GM18526 (cell line): ENCODE data around the gene FBXO24.

ENCODE experiments used
- POLR2A ChIP-seq: IDR thresholded peaks from 3 replicates; pipeline ENCODE4 v1.6.1; 2011; ENCODE audit not compliant: insufficient read length; ENCODE audit errors: extremely low read depth

FBXO24 gene

DNA sequence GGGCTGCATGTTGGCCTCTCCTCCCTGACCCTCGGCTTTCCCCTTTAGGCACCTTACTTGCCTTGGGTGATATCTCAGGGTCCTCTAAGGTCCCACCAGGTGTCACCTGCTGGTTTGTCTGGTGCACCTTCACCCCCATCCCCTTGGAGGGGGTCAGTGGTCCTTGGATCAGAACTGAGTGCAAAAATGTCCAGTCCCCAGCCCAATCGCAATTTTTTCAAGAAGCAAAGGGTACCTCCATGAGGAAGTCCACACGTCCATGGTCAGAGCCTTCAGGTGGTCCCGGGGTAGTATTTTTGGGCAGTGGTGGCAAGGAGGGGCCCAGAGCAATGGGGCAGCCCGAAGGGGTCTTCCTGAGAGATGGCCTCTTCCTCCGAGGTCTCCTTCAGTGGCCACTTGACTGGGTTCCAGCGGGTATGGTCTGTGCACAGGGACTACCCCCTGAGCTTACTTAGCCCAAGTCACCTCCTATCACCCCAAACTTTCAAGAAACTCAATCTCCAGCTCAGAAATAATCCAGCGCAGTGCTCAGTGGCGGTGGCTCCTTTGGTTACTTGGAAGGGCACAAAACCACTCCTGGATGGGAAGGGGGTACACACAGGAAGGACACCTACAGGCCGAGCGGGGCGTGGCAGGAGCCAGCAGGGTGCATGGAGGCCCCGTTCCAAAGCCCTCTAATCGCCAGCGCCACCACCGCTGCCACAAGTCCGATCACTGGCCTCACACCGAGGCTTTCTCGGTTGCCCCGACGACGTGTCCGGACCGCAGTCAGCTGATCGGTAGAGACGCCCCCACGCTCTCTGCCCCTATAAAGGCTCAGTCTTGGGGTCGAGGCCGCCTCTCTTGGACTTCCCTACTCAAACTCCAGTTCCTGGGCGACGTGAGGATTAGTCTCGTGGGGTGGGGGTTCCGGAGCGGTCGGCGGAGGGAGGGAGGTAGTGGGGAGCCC lies 17.0 kb upstream of the FBXO24 start:
- TF ChIP-seq POLR2A: no peak

DNA sequence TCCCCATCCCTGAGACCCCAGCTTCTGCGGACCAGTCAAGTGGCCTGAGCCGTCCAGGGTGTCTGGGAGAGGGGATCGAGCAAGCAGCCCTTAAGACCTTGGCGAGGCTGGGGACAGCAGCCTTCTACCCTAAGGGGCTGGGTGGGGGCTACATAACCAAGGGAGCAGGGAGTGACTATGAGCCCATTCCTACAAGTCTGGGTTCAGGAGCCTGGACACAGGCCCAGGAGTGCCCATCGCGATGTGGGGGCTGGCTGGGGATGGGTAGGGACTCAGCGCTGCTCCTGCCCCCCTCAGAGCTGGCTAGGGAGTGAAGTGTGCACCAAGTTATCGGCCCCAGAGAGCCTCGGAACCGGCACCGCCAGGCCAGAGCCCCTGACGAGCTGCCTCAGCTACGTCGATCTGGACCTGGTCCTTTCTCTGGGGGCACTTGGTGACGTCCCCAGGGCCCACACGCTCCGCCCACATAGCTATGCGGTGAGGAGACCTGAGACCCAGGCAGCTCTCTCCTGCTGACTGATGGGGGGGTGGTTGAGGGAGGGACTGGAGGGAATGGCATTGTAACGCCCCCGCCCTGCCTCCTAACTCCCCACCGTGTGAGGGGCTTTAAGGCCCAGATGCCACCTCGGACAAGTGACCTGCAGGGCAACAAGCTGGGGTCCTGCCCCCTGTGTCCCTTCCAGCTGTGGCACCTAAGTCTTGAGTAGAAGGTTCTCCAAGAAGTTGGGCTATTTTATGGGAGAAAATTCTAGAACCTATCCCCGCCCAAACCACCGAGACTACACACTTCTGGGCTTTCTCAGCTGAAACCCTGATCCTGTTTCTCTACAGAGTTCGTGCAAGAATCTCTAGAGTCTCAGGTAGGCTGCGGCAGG lies 14.9 kb upstream of the FBXO24 start:
- no peak for TF ChIP-seq POLR2A

DNA sequence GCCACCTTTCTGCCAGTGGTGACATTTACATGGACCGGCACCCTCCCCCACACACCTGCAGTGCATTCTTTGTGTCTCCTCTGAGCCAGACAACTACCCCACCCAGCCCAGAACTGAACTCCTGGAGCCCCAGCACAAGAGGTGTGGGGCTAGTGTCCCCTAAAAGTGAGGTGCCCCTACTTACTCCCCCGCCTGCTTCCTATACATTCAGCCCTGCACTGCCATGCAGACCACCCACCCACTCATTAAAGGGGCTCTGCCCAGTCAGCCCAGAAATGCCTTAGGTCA lies 14.4 kb upstream of the FBXO24 start:
- TF ChIP-seq POLR2A: no peak

DNA sequence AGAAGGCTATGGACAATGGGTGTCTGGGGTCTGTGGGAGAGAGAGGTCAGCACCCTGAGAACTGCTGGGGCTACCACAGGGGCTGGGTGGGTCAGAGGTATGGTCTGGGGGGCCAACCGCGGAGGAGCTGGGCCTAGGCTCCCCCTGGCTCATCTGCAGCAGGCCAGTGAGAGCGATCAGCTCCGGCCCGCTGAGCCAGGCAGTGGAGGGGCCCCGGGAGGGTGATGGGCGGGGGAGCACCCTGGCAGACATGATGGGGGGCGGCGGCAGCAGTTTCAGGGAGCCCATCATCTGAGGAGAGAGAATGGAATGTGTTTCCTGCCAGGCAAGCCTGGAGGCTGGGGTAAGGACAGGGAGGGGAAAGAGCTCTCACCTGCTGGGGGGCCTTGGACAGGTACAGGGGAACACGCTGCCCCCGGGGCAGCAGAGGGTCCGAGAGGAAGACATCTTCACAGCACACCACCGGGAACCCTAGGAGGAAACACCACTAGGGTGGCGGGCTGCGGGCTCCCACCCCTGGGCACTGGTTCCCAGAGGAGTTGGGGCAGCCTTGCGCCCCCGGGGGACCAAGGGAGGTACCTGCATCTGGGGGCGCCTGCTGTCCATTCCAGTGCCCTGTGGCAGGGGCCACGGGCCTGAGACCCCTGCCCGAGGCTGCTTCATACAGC lies 13.7 kb upstream of the FBXO24 start:
- TF ChIP-seq POLR2A: no peak

DNA sequence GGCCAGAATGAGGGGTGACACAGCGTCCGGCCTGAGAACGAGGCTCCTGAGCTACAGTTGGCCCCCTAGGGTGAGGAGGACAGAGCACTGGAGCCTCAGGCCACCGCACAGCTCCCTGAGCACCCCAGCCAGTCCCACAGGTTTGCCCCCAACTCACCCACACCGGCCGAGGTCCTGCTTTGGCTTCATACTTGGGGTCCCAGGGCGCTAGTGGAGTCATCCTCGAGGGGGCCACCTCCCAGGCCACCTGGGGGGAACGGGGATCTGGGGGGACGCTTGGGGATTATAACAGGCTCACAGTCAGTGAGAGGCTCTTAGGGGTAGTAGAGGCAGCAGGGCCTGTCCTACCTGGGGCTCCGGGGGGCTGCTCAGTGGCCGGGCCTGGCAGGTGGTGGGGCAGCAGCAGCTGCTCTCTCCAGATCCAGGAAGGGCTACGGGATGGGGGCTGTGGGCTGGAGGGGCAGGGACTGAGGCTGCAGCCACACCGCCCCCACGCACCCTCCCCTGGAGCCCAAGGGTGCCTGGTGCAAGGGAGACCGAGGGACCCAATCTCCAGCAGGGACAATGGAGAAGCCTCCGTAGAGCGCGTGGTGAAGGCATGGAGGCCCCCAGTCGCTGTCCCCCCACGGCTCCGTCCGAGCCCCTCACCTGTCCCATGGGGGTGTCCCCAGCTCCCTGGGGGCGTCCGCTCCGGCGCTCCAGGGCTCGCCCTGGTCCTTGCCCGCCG lies 13.0 kb upstream of the FBXO24 start:
- TF ChIP-seq POLR2A: no peak

DNA sequence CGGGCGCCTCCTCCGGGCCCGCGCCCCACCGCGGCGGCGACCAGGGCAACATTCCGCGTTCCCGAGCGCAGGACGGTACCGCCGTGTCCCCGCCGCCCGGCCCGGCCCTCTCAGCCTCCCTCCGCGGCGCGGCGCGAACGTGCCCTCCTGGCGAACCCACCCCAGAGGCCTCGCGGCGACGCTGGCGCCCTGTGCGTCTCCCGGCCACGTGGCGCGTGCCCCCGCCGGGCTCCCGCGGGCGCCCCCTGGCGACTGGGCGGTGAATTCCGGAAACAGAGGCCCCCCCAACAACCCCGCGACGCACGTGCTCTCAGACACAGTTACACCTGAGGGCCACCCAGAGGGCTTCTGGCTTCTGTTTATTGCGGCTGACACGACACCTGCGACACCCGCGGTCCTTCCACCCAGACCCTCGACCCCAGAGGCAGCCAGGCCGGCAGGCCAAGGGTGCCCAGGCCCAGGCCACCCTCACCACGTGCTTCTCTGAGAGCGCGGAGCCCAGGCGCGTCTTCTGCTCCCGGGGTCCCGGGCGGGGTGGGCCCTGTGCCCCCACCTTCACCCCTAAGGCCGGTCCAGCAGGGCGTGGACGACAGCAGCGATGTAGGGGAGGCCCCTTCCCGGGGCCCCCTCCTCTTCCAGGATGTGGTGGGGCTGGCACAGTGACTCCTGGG lies 12.3 kb upstream of the FBXO24 start, which contains the start of gene SAP25:
Gene SAP25, minus strand, starts transcription at position 210 of the 671 bp plus-strand sequence. Its CDS starts 158 bp downstream, at position 52.
- TF ChIP-seq POLR2A: no peak

DNA sequence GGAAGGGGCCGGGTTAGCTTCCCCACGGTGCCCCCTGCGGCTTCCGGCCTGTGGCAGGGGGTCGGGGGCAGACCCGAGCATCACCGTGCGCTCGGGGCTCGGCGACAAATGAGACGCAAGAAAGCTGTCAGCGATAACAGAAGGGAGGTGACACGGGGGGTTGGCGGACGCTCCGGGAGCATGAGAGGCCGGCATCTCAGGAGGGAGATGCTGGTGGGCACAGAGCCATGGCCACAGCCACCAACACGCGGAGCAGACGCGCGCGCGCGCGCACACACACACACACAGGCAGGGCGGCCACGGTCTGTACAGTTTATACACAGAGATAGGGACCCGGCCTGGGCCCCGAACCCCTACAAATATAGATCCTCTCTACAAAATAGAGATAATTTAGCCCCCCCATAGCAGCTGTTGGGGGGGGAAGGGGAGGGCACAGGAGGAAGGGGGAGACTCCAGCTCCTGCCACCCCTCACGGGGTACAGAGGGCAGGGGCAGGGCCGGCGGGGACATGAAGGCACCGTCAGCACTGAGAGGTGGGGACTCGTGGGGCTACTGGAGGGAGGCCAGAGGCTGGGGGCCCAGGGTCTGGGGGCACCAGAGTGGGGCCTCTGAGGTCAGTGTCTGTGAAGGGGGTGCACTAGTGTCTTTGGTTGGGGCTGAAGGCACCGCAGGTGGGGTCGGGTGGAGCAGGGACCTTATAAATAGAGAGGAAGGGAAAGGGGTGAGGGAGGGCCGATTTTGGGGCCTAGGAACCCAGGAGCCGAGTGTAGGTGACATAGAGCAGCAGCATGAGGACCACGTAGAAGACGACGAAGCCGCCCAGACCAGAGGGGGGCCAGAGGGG lies 11.5 kb upstream of the FBXO24 start:
- TF ChIP-seq POLR2A: no peak

DNA sequence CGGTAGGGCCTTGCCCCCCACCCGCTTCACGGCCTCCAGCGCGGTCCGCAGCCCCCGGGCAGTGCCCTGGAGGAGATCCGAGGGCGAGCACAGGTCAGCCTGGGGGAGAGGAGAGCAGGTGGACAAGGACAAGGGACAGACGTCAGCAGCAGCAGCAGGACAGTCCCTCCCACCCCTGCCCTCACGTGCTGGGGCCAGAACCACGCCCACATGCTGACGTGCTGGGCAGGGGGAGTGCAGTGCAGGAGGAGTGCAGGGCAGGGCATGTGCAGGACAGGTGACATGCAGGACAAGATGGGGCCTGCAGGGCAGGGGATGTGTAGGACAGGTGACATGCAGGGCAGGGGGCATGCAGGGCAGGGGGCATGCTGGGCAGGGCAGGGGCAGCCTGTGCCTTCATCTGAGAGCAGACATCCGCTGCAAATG lies 10.9 kb upstream of the FBXO24 start:
- no peak for TF ChIP-seq POLR2A

DNA sequence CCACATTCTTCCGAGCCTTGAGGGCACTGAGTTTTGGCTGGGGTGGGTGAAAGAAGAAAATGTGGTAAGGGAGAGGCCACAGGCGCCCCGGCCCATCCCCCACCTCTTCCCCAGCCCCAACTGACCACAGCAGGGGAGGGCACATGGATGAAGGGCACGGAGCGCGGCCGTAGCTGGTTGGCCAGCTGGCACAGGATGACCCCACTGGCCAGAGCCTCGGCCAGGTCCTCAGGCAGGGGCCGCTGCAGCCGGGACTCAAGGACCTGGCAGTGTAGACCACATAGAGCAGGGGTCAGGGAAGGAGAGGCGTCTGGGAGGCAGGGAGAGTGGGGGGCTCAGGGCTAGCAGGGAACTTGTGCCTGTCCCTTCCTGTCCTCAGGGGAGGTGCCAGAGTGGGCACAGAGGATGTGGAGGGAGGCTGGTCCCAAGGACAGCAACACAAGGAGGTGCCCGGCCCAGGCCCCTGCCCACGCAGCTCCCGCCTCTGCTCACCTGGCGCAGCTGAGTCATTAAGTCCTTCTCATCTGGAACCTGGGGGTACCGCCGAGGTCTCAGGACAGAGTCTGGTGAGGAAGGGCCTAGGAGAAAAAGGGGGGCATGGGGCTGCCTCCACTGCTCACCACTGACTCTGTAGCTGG lies 10.3 kb upstream of the FBXO24 start:
- no peak for TF ChIP-seq POLR2A

DNA sequence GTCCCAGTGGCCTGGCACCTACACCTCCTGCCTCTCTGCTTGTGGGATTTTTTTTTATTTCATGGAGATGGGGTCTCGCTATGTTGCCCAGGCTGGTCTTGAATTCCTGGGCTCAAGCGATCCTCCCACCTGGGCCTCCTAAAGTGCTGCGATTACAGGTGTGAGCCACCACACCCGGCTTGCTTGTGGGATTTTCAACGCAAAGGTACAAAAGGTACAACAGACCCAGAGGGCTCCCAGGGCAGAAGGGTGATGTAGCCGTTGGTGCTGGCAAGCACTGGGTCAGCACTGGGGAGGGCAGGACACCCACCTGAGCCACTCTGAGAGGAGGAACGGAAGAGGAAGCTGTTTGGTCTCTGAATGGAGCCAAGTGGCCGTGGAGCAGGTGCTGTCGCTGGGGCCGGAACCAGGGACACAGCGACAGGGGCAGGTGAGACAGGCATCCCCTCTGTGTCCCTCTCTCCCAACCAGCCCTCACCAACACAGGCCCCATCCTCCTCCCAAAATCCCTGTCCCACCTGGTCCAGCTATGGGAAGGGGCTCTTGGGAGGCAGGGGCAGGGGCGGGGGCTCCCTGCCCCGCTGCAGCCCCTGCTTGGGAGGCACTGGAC lies 9.6 kb upstream of the FBXO24 start:
- no peak for TF ChIP-seq POLR2A

DNA sequence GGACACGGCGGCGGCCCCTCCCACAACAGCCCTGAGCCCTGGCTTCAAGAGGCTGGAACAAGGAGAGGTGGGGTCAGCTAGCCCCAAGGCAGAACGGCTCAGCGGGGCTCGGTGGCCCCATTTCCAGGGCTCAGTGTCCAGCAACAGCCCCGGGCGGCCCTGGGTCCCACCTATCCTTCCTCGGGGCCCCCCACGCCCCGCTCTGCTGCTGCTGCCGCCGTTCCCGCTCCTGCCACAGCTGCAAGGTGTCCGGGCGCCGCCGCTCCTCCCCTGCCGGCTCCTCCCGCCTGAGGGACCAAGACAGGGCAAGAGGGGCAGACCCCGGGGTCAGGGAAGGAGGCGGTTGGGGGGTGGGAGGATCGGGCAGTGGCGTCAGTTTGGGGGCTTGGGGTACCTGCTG lies 9.0 kb upstream of the FBXO24 start:
- no peak for TF ChIP-seq POLR2A

DNA sequence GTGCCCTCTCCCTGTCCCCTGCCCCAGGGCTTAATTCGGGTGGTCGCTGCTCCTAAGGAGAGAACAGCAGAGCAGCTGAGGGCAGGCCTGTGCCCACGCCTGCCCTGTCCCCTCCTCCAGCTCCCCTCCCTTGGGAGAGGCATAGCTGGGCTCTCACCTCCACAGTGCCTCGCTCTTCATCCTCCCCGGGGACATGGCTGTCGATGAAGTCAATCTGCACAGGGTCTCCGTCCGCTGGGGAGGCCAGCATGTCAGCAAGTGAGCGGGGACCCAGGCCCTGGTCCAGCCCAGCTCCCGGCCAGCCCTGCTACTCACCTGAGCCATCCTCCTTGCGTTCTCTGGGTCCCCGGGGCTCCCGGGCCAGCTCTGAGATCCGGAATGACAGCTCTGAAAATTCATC lies 8.6 kb upstream of the FBXO24 start:
- TF ChIP-seq POLR2A: no peak
